Activated T-helper 2 cell treated with anti-CD3 and anti-CD28 coated beads, Interferon-gamma antibody, Interleukin-2, Interleukin-4, amounts not matched to agents 10 μg/mL and 5 μg/mL and 100 μg/mL, durations not matched to agents 14 hours and 24 hours and 36 hours (primary cell): ENCODE data around the gene DCAF11. TPM values are rescaled to one million over a fixed set of nuclear protein-coding genes. Genes with fewer than 3 reads are reported as not detected.
A peak's percentile ranks its signal among the peaks of the same experiment; 100 is the strongest.

Experiments used
- DNase-seq: peaks from one replicate; pipeline ENCODE4 v3.0.0; 2021; ENCODE audit warnings: low spot score
- H3K27ac Mint-ChIP-seq: one replicate; pipeline ENCODE4 v1.8.0; 2021; ENCODE audit warnings: mixed read lengths
- H3K27me3 Mint-ChIP-seq: one replicate; pipeline ENCODE4 v1.8.0; 2021; ENCODE audit warnings: low read depth, mixed read lengths
- H3K36me3 Mint-ChIP-seq: one replicate; pipeline ENCODE4 v1.8.0; 2021; ENCODE audit warnings: low read depth, mixed read lengths
- H3K4me1 Mint-ChIP-seq: one replicate; pipeline ENCODE4 v1.8.0; 2021; ENCODE audit warnings: low read depth, mixed read lengths
- H3K4me3 Mint-ChIP-seq: one replicate; pipeline ENCODE4 v1.8.0; 2021; ENCODE audit warnings: low read depth, mild to moderate bottlenecking, moderate library complexity, mixed read lengths
- H3K9me3 Mint-ChIP-seq: one replicate; pipeline ENCODE4 v1.8.0; 2021; ENCODE audit warnings: mixed read lengths
- intact Hi-C: fragments of 100-400 bp; cut with micrococcal nuclease; formaldehyde crosslinking; loops from one replicate; pipeline ENCODE4 v1.15.1; 2023
- total RNA-seq: library from RNA; stranded (reverse); gene quantifications from 2 replicates; pipeline ENCODE4 v1.2.3, GENCODE V29; 2022

The DCAF11 gene
- total RNA-seq, 1 donor from 2014 or later: 77.3 TPM

- Mint-ChIP-seq H3K4me1 (peaks cover 5% of the 10 kb centered on the region), H3K9me3 (no peaks in the 10 kb centered on the region), H3K4me3 (no peak overlapping the region), H3K36me3 (peaks cover 44% of the 10 kb centered on the region), H3K27me3 (no peaks in the 10 kb centered on the region), H3K27ac (no peak overlapping the region)
- intact Hi-C loops: no loop called here
- DNase-seq: no peak
Observed at GRCh38 chr14:24123424-24124417, 9.1 kb downstream of the DCAF11 start.

GRCh38 chr14:24126939-24127338 lies 12.4 kb downstream of the DCAF11 start:
- no peak for DNase-seq
- H3K27ac Mint-ChIP-seq: no peak overlapping the region
- H3K9me3 Mint-ChIP-seq: no peaks in the 10 kb centered on the region
- peaks cover 16% of the 10 kb centered on the region for H3K36me3 Mint-ChIP-seq
- intact Hi-C loops: no loop called here
- H3K27me3 Mint-ChIP-seq: no peaks in the 10 kb centered on the region
- H3K4me3 Mint-ChIP-seq: no peak overlapping the region
- H3K4me1 Mint-ChIP-seq: peaks cover 2% of the 10 kb centered on the region

- intact Hi-C loops: no loop called here
- no peak for DNase-seq
- H3K27ac Mint-ChIP-seq: no peak overlapping the region
- H3K36me3 Mint-ChIP-seq: peaks cover 16% of the 10 kb centered on the region
- no peaks in the 10 kb centered on the region for H3K27me3 Mint-ChIP-seq
- no peak overlapping the region for H3K4me3 Mint-ChIP-seq
- no peaks in the 10 kb centered on the region for H3K9me3 Mint-ChIP-seq
- peaks cover 9% of the 10 kb centered on the region for H3K4me1 Mint-ChIP-seq
Observed at GRCh38 chr14:24127673-24128072, 13.1 kb downstream of the DCAF11 start.

- H3K9me3 Mint-ChIP-seq: no peaks in the 10 kb centered on the region
- no peaks in the 10 kb centered on the region for H3K27me3 Mint-ChIP-seq
- peaks cover 8% of the 10 kb centered on the region for H3K36me3 Mint-ChIP-seq
- no peak overlapping the region for H3K4me3 Mint-ChIP-seq
- intact Hi-C loops: no loop called here
- peaks cover 13% of the 10 kb centered on the region for H3K4me1 Mint-ChIP-seq
- no peak for DNase-seq
- H3K27ac Mint-ChIP-seq: no peak overlapping the region
Observed at GRCh38 chr14:24129410-24129998, 14.9 kb downstream of the DCAF11 start.

DNA sequence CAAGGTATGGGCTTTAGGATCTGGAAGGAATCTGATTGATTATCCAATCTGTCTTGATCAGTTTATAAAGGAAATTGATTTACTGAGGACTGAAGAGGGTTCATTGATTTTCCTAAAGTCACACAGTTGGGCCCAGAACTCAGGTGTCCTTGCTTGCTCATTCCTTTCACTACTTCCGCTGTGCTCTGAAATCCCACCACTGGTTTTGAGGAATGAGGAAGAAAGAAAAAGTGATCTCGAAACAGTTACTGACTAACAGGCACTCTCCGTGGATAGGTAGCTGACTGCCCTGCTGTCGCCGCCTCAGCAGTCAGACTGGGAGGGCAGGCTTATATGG lies 15.8 kb downstream of the DCAF11 start, which contains the start of gene FITM1:
FITM1 (plus strand) TSS at position 280 of the 337 bp plus-strand sequence. CDS start 905 bp downstream, outside the sequence.
- intact Hi-C loops: no loop called here

DNA sequence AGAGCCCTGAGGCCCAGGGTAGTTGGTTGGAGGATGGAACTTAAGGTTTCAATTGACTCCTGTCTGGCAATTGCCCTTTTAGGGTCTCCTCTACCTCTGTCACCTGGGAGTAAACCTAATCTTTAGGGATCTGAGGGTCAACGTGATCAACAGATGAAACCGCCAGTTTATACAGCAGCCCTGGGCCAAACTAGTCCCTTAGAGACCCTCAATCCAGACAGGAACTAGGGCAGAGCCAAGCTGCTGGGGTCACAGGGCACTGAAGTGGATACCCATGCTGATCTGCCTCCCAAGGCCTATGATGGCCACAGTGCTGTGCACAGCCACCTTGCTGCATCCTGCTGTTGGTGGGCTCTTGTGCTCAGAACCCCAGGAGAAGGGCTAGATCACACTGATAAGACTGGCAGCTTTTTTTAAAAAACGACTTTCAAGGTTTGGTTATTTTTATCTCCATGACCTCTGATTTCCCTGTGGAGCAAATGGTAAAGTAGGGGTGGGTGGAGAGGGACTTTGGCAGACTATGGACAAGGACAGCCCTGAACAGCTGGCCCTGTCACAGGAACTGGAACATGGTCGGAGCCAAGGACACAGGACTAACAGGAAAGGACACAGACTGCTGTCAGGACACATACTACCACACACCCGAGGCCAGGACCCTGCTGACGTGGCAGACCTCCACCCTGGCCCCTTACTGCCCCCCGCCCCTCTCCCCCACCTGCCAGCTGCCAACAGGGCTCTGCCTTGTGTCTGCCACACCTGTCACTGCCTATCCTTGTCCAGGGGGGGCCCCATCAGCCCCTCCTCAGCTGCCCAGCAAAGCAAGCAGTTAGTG lies 16.4 kb downstream of the DCAF11 start:
- Mint-ChIP-seq H3K9me3 (no peaks in the 10 kb centered on the region), H3K27ac (no peak overlapping the region), H3K27me3 (no peaks in the 10 kb centered on the region), H3K36me3 (peaks cover 8% of the 10 kb centered on the region), H3K4me1 (peaks cover 20% of the 10 kb centered on the region), H3K4me3 (no peak overlapping the region)
- intact Hi-C loops: no loop called here
- DNase-seq: no peak

More for the DNA sequence above, 15.8 kb downstream of the DCAF11 start, which contains the start of gene FITM1:
- H3K4me1 Mint-ChIP-seq: peaks cover 17% of the 10 kb centered on the region
- H3K27ac Mint-ChIP-seq: no peak within 1 kb of the TSS
- no peak for DNase-seq
- H3K36me3 Mint-ChIP-seq: peaks cover 8% of the 10 kb centered on the region
- no peaks in the 10 kb centered on the region for H3K9me3 Mint-ChIP-seq
- no peaks in the 10 kb centered on the region for H3K27me3 Mint-ChIP-seq
- no peak within 1 kb of the TSS for H3K4me3 Mint-ChIP-seq

- no peak for DNase-seq
- H3K27me3 Mint-ChIP-seq: no peaks in the 10 kb centered on the region
- peaks cover 21% of the 10 kb centered on the region for H3K4me1 Mint-ChIP-seq
- intact Hi-C loops: no loop called here
- H3K27ac Mint-ChIP-seq: no peak overlapping the region
- H3K9me3 Mint-ChIP-seq: no peaks in the 10 kb centered on the region
- H3K4me3 Mint-ChIP-seq: no peak overlapping the region
- H3K36me3 Mint-ChIP-seq: peaks cover 10% of the 10 kb centered on the region
Observed at GRCh38 chr14:24131549-24131966, 17.0 kb downstream of the DCAF11 start.

DNA sequence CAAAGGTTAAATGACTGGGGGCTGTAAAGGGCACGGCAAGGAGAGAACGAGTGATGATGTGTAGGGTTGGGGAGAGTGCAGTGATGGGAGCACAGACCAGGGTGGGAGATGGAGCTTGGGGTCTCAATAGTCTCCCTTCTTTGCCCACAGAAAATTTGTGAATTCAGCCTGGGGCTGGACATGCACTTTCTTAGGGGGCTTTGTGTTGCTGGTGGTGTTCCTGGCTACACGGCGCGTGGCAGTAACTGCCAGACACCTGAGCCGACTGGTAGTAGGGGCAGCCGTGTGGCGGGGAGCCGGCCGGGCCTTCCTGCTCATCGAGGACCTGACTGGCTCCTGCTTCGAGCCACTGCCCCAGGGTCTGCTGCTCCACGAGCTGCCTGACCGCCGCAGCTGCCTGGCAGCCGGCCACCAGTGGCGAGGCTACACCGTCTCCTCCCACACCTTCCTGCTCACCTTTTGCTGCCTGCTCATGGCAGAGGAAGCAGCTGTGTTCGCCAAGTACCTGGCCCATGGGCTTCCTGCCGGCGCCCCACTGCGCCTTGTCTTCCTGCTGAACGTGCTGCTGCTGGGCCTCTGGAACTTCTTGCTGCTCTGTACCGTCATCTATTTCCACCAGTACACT lies 17.6 kb downstream of the DCAF11 start:
- no peaks in the 10 kb centered on the region for H3K9me3 Mint-ChIP-seq
- peaks cover 27% of the 10 kb centered on the region for H3K4me1 Mint-ChIP-seq
- H3K36me3 Mint-ChIP-seq: peaks cover 16% of the 10 kb centered on the region
- H3K4me3 Mint-ChIP-seq: no peak overlapping the region
- intact Hi-C loops: no loop called here
- no peak overlapping the region for H3K27ac Mint-ChIP-seq
- no peak for DNase-seq
- H3K27me3 Mint-ChIP-seq: no peaks in the 10 kb centered on the region

GRCh38 chr14:24132976-24133375 lies 18.4 kb downstream of the DCAF11 start:
- intact Hi-C loops: no loop called here

DNA sequence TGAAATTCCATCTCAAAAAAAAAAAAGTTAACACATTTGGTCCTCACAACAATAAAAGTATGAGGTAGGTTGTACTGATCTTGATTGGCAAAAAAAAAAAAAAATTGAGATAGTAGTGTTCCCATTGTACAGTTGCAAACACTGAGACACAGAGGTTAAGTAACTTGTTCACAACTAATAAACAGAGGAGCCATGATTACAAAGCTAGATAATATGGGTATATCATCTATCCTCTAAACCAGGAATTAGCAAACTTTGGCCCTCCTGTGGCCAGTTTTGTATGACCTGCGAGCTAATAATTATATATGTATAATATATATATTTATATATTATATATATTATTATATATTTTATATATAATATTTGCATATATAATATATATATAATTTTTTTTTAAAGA lies 19.2 kb downstream of the DCAF11 start:
- no peak overlapping the region for H3K4me3 Mint-ChIP-seq
- H3K27ac Mint-ChIP-seq: no peak overlapping the region

More at GRCh38 chr14:24132976-24133375, 18.4 kb downstream of the DCAF11 start:
- no peak for DNase-seq
- Mint-ChIP-seq H3K4me1 (peaks cover 29% of the 10 kb centered on the region), H3K9me3 (no peaks in the 10 kb centered on the region), H3K4me3 (no peak overlapping the region), H3K27ac (no peak overlapping the region), H3K27me3 (no peaks in the 10 kb centered on the region), H3K36me3 (peaks cover 22% of the 10 kb centered on the region)

GRCh38 chr14:24135584-24135833 lies 20.9 kb downstream of the DCAF11 start:
- peak overlapping the region; percentile 86 for H3K27ac Mint-ChIP-seq
- peak overlapping the region; percentile 91 for H3K4me3 Mint-ChIP-seq
- H3K4me1 Mint-ChIP-seq: peaks cover 47% of the 10 kb centered on the region
- H3K9me3 Mint-ChIP-seq: no peaks in the 10 kb centered on the region
- H3K36me3 Mint-ChIP-seq: peaks cover 45% of the 10 kb centered on the region
- no peaks in the 10 kb centered on the region for H3K27me3 Mint-ChIP-seq
- DNase-seq: no peak
- intact Hi-C loops: no loop called here

More for the DNA sequence above, 19.2 kb downstream of the DCAF11 start:
- H3K4me1 Mint-ChIP-seq: peaks cover 35% of the 10 kb centered on the region
- intact Hi-C loops: no loop called here
- DNase-seq: no peak
- H3K36me3 Mint-ChIP-seq: peaks cover 29% of the 10 kb centered on the region
- no peaks in the 10 kb centered on the region for H3K27me3 Mint-ChIP-seq
- H3K9me3 Mint-ChIP-seq: no peaks in the 10 kb centered on the region
